ENCODE measurements around the gene STN1.

Gene STN1

DNA sequence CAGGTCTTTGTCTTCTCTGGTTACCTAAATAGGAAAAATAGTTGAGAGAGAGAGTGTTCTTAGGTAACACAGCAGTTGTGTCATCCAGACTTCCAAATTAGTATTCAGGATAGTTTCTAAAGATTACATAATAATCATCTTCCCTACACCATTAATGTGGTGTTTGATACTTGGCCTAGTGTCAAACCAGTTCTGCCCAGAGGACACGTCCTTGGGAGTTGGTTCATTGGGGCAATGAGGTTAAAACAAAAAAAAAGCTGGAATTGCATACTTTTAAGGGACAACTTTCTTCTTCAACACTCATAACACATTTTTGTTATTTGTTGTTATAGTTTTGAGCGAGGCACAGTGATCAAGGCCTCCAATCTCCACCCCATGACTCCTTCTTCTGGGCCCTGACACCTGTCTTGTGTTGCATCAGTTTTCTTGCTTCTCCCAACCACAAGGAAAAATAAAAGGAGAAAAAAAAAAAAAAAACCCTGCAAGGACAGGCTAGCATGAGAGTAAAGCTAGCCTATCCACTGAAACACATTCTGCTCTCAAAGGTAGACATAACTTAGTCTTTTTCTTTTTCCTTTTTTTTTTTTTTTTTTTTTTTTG is 28.8 kb downstream of the STN1 start:
- H3K4me1 ChIP-seq (ENCODE audit: control insufficient read depth in 1 of 2, insufficient read depth in 2 of 2, low read length in 2 of 2), result peaks cover 0 to 4% of the 10 kb centered on the region in 2 experiments
- H3K9ac ChIP-seq (ENCODE audit: low read length), result no peak overlapping the region
- no peak for DNase-seq
- H3K36me3 ChIP-seq (ENCODE audit: control insufficient read depth in 1 of 2, insufficient read depth in 2 of 2, low read length in 2 of 2), result peaks cover 2 to 5% of the 10 kb centered on the region in 2 experiments
- no peak overlapping the region for H3K14ac ChIP-seq (ENCODE audit: low read length)
- no peak overlapping the region for H3K27ac ChIP-seq (ENCODE audit: low read depth, low read length)
- H3K4me2 ChIP-seq (ENCODE audit: low read length), result no peak overlapping the region
- H4K12ac ChIP-seq (ENCODE audit: low read depth, low read length), result no peak overlapping the region
- H2BK12ac ChIP-seq (ENCODE audit: low read length), result no peak overlapping the region
- H2BK5ac ChIP-seq (ENCODE audit: low read depth, low read length, poor library complexity), result no peak overlapping the region
- no peak overlapping the region for H4K91ac ChIP-seq (ENCODE audit: low read depth, low read length)
- H2AK5ac ChIP-seq (ENCODE audit: low read length), result no peak overlapping the region
- no peaks in the 10 kb centered on the region for H3K79me2 ChIP-seq (ENCODE audit: control insufficient read depth, insufficient read depth, low read length, poor library complexity)
- no peaks in the 10 kb centered on the region for H3K79me1 ChIP-seq (ENCODE audit: low read length)
- no CpG with 5 or more reads among the region's 2 CpGs for WGBS (ENCODE audit: extremely low coverage, insufficient coverage, insufficient read length)
- H4K8ac ChIP-seq (ENCODE audit: low read depth, low read length), result no peak overlapping the region
- no peaks in the 10 kb centered on the region for H3K27me3 ChIP-seq (ENCODE audit: insufficient read depth, low read length)
- no peak overlapping the region for H3K4me3 ChIP-seq (ENCODE audit: low read depth, low read length)
- H3K18ac ChIP-seq (ENCODE audit: low read length), result no peak overlapping the region
- no peak overlapping the region for H3K4ac ChIP-seq (ENCODE audit: low read depth, low read length)
- no peak overlapping the region for H3K23ac ChIP-seq (ENCODE audit: low read length)
- H2AFZ ChIP-seq (ENCODE audit: insufficient read depth, low read length, poor library complexity), result no peak overlapping the region
- peaks cover 2% of the 10 kb centered on the region for H3K9me3 ChIP-seq (ENCODE audit: insufficient read depth, low read depth, low read length)
- H2BK120ac ChIP-seq (ENCODE audit: insufficient read depth, low read length, poor library complexity), result no peak overlapping the region

DNA sequence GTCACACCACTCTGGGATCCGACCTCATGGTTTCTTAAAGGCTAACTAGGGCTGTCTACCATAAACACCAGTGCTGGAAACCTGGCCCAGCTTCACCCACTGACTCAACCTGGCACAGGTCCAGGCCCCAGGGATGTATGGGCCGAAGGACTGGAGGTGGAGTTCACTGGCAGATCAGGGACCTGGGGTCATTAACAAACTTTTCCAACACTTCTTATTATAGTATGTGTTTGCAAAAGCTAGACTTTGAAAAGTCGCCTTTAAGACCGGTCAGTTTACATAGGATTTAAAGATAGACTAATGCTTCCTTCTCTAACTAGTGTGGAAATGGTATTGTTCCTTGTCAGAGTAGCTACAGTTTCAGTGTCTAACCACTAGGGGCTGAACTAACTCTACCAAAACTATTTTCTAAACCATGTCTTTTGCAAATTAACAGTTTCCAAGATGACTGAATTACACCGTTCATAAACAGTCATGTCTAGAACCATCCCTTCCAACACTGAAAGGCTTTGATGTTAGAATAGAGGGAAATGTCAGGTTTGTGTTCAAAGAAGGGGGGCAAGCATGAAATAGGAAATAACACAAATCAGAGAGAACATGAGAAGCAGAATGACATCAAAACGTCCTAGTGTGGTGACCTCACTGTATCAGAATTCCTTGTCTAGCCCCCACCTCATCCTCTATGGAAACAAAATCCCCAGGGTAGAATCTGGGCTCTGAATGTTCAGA is 29.7 kb downstream of the STN1 start:
- no peak overlapping the region for H2AFZ ChIP-seq (ENCODE audit: insufficient read depth, low read length, poor library complexity)
- H3K18ac ChIP-seq (ENCODE audit: low read length), result no peak overlapping the region
- H3K23ac ChIP-seq (ENCODE audit: low read length), result no peak overlapping the region
- no peak overlapping the region for H2BK12ac ChIP-seq (ENCODE audit: low read length)
- H3K9me3 ChIP-seq (ENCODE audit: insufficient read depth, low read depth, low read length), result peaks cover 2% of the 10 kb centered on the region
- H4K12ac ChIP-seq (ENCODE audit: low read depth, low read length), result no peak overlapping the region
- H3K4me1 ChIP-seq (ENCODE audit: control insufficient read depth in 1 of 2, insufficient read depth in 2 of 2, low read length in 2 of 2), result peaks cover 0 to 4% of the 10 kb centered on the region in 2 experiments
- DNase-seq, result peak in 1 of 2 donors; percentile 70
- no peak overlapping the region for H2BK120ac ChIP-seq (ENCODE audit: insufficient read depth, low read length, poor library complexity)
- no peak overlapping the region for H3K4me3 ChIP-seq (ENCODE audit: low read depth, low read length)
- H3K9ac ChIP-seq (ENCODE audit: low read length), result no peak overlapping the region
- no peak overlapping the region for H2BK5ac ChIP-seq (ENCODE audit: low read depth, low read length, poor library complexity)
- H3K4me2 ChIP-seq (ENCODE audit: low read length), result no peak overlapping the region
- H3K79me1 ChIP-seq (ENCODE audit: low read length), result no peaks in the 10 kb centered on the region
- H3K27ac ChIP-seq (ENCODE audit: low read depth, low read length), result no peak overlapping the region
- H4K8ac ChIP-seq (ENCODE audit: low read depth, low read length), result no peak overlapping the region
- H3K4ac ChIP-seq (ENCODE audit: low read depth, low read length), result no peak overlapping the region
- WGBS (ENCODE audit: extremely low coverage, insufficient coverage, insufficient read length), result no CpG with 5 or more reads among the region's 6 CpGs
- no peak overlapping the region for H3K14ac ChIP-seq (ENCODE audit: low read length)
- H4K91ac ChIP-seq (ENCODE audit: low read depth, low read length), result no peak overlapping the region
- no peak overlapping the region for H2AK5ac ChIP-seq (ENCODE audit: low read length)
- H3K36me3 ChIP-seq (ENCODE audit: control insufficient read depth in 1 of 2, insufficient read depth in 2 of 2, low read length in 2 of 2), result peaks cover 2 to 5% of the 10 kb centered on the region in 2 experiments
- H3K79me2 ChIP-seq (ENCODE audit: control insufficient read depth, insufficient read depth, low read length, poor library complexity), result no peaks in the 10 kb centered on the region
- no peaks in the 10 kb centered on the region for H3K27me3 ChIP-seq (ENCODE audit: insufficient read depth, low read length)

DNA sequence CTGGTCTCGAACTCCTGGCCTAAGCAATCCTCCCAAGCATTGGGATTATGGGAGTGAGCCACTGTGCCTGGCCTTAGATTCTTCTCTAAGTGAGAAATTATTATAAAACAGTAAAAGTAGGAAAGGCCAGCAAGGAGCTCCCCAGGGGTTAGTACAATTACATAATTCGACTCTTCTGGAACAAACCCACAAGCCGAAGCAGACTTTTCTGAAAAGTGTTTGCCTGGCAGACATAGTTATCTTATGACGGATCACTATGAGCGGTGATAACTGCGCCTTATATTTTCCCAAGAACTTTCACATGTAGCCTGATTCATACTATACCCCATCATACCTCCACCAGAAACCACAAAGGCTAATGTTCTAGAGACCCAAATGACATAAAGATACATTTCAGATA is 32.4 kb downstream of the STN1 start:
- Histone ChIP-seq H2BK120ac (ENCODE audit: insufficient read depth, low read length, poor library complexity) (no peak overlapping the region), H4K12ac (ENCODE audit: low read depth, low read length) (no peak overlapping the region), H3K79me1 (ENCODE audit: low read length) (peaks cover 11% of the 10 kb centered on the region), H3K9me3 (ENCODE audit: insufficient read depth, low read depth, low read length) (peaks cover 2% of the 10 kb centered on the region), H3K27ac (ENCODE audit: low read depth, low read length) (no peak overlapping the region), H3K23ac (ENCODE audit: low read length) (no peak overlapping the region), H3K9ac (ENCODE audit: low read length) (no peak overlapping the region), H3K18ac (ENCODE audit: low read length) (no peak overlapping the region), H3K4me3 (ENCODE audit: low read depth, low read length) (no peak overlapping the region), H3K79me2 (ENCODE audit: control insufficient read depth, insufficient read depth, low read length, poor library complexity) (no peaks in the 10 kb centered on the region), H4K91ac (ENCODE audit: low read depth, low read length) (no peak overlapping the region), H3K36me3 (ENCODE audit: control insufficient read depth in 1 of 2, insufficient read depth in 2 of 2, low read length in 2 of 2) (peaks cover 0 to 5% of the 10 kb centered on the region in 2 experiments), H3K27me3 (ENCODE audit: insufficient read depth, low read length) (no peaks in the 10 kb centered on the region), H2BK12ac (ENCODE audit: low read length) (no peak overlapping the region), H2AK5ac (ENCODE audit: low read length) (no peak overlapping the region), H4K8ac (ENCODE audit: low read depth, low read length) (no peak overlapping the region), H2BK5ac (ENCODE audit: low read depth, low read length, poor library complexity) (no peak overlapping the region), H2AFZ (ENCODE audit: insufficient read depth, low read length, poor library complexity) (no peak overlapping the region), H3K14ac (ENCODE audit: low read length) (no peak overlapping the region), H3K4me2 (ENCODE audit: low read length) (no peak overlapping the region), H3K4ac (ENCODE audit: low read depth, low read length) (no peak overlapping the region), H3K4me1 (ENCODE audit: control insufficient read depth in 1 of 2, insufficient read depth in 2 of 2, low read length in 2 of 2) (peaks cover 10 to 20% of the 10 kb centered on the region in 2 experiments)
- DNase-seq, result no peak
- WGBS (ENCODE audit: extremely low coverage, insufficient coverage, insufficient read length), result no CpG with 5 or more reads among the region's 6 CpGs

DNA sequence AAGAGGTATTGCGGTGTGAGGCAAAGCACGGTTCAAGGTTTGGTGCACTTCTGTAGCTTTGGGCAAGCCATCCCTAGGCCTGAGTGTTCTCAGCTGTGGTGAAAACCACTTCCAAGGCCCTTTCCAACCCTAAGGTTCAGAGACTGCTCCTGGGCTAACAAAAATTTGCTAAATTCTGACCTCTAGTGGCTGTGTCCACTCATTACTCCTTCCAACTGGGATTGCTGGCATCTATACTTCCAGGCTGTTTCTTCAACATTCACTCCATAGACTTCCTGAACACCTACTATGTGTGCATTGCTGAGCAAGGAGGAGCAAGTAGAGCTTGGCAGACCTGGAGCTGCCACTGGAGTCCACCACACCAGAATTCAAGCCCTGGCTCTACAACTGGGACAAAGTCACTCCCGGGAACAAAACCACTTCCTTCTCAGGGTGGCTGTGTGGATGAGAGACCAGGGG is 33.3 kb downstream of the STN1 start:
- Histone ChIP-seq H2AK5ac (ENCODE audit: low read length) (no peak overlapping the region), H2BK5ac (ENCODE audit: low read depth, low read length, poor library complexity) (no peak overlapping the region), H3K79me2 (ENCODE audit: control insufficient read depth, insufficient read depth, low read length, poor library complexity) (no peaks in the 10 kb centered on the region), H3K9ac (ENCODE audit: low read length) (no peak overlapping the region), H3K79me1 (ENCODE audit: low read length) (peaks cover 20% of the 10 kb centered on the region), H2BK12ac (ENCODE audit: low read length) (no peak overlapping the region), H2BK120ac (ENCODE audit: insufficient read depth, low read length, poor library complexity) (no peak overlapping the region), H4K91ac (ENCODE audit: low read depth, low read length) (no peak overlapping the region), H3K27me3 (ENCODE audit: insufficient read depth, low read length) (no peaks in the 10 kb centered on the region), H3K14ac (ENCODE audit: low read length) (no peak overlapping the region), H3K36me3 (ENCODE audit: control insufficient read depth in 1 of 2, insufficient read depth in 2 of 2, low read length in 2 of 2) (peaks cover 0 to 5% of the 10 kb centered on the region in 2 experiments), H3K4me3 (ENCODE audit: low read depth, low read length) (no peak overlapping the region), H3K18ac (ENCODE audit: low read length) (peak overlapping the region; percentile 7), H4K8ac (ENCODE audit: low read depth, low read length) (no peak overlapping the region), H3K27ac (ENCODE audit: low read depth, low read length) (no peak overlapping the region), H3K23ac (ENCODE audit: low read length) (no peak overlapping the region), H3K4me2 (ENCODE audit: low read length) (no peak overlapping the region), H3K4ac (ENCODE audit: low read depth, low read length) (no peak overlapping the region), H3K9me3 (ENCODE audit: insufficient read depth, low read depth, low read length) (peaks cover 2% of the 10 kb centered on the region), H2AFZ (ENCODE audit: insufficient read depth, low read length, poor library complexity) (peak overlapping the region; percentile 8), H3K4me1 (ENCODE audit: control insufficient read depth in 1 of 2, insufficient read depth in 2 of 2, low read length in 2 of 2) (peaks cover 19 to 25% of the 10 kb centered on the region in 2 experiments), H4K12ac (ENCODE audit: low read depth, low read length) (no peak overlapping the region)
- no CpG with 5 or more reads among the region's 3 CpGs for WGBS (ENCODE audit: extremely low coverage, insufficient coverage, insufficient read length)
- DNase-seq, result peak; percentile 67 to 87
